Myocyte (in vitro differentiated cells): ENCODE data around the gene CC2D2B. TPM values are rescaled to one million over a fixed set of nuclear protein-coding genes. Genes with fewer than 3 reads are reported as not detected.
"Not testable (repeated sequence)": the region's sequence is repeated elsewhere in the genome, so short reads cannot be mapped to it uniquely, and the experiment has no call there.

Experiments used
- DNase-seq: peaks from one replicate; pipeline ENCODE4 v3.0.0-alpha.2; 2012; ENCODE audit warnings: low read depth
- total RNA-seq: library from RNA; depleted of rRNA; stranded (reverse); fragments of >200 nt; gene quantifications from 2 replicates; pipeline ENCODE4 v1.2.3, GENCODE V29; 2014

The CC2D2B gene
- total RNA-seq, 1 donor from 2014 or later, result 0.35 TPM

DNA sequence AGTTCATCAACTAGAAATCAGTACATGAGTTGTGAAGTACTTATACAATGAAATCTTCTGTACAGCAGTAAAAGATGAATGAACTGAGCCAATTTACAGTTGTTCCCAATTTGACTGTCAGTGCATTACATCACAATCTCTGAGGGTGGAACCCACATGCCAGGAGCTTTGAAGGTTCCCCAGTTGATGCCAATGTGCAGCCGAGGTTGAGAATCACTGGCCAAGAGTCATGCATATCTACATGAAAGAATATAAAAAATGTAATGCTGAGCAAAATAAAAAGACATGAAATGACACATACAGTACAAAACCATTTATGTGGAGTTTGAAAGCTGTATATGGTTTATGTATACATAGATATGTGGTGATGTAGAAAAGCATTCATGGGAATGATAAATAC is 113.6 kb downstream of the CC2D2B start:
- DNase-seq, result no peak

- no peak for DNase-seq
These were observed 115.0 kb downstream of the CC2D2B start for GRCh38 chr10:96022739-96023138.

GRCh38 chr10:96023168-96023567 is 115.4 kb downstream of the CC2D2B start:
- DNase-seq, result no peak

GRCh38 chr10:96025566-96025965 is 117.8 kb downstream of the CC2D2B start:
- peak; percentile 22 for DNase-seq

DNA sequence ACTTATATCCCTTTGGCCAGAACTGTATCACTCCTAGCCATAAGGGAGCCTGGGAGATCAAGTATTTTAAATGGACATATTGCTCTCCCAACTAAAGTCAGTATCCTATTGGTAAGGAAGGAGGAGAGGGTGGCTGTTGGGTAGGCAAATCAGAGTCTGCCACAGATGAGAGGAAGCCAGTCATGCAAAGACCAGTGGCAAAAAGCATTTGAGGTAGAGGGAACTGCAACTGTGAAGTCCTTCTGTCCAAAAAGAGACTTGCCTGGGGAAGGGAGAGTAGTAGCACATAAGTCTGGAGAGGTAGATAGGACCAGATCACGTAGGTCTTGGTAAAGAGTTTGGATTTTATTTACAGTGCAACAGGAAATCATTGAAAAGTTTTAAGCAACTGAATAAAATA is 126.8 kb downstream of the CC2D2B start:
- DNase-seq, result no peak

DNA sequence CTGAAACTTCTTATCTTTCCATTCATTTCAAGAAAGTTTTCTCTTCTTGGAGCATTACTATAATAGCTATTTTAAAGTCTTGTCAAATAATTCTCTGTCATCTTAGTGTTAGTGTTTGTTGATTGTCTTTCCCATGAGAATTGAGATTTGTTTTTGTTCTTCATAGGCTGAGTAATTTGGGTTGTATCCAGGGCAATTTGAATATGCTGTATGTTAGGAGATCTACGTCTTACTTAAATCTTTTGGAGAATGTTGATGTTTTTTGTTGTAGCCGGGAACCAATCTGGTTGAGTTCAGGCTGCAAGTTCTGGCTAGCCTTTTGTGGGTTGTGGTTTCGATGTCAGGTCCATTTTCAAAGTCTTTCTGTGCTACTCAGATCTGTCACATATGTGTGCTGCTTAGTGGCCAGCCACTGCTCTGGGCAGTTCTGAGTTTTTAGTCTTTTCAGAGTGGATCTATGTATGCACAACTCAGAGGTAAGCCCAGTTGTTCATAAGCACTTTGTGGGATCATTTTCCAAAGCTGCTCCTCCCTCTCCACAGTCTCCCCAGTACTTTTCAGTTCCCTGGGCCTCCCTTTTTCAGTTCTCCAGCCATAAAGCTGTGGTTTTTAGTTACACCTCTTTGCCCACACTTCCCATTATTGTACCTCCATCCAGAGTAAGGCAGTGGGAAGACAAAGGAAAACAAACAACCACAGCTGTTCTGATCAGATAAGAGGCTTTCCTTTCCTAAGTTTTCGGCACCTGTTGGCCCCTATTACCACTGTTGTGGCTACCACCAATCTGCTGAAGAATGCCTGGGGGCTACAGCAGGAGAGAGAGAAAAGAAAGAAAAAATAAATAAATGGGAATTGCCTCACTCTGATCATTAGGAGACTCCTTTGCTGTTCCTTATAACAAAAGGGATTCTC is 131.0 kb downstream of the CC2D2B start:
- DNase-seq, result peak; percentile 53

DNA sequence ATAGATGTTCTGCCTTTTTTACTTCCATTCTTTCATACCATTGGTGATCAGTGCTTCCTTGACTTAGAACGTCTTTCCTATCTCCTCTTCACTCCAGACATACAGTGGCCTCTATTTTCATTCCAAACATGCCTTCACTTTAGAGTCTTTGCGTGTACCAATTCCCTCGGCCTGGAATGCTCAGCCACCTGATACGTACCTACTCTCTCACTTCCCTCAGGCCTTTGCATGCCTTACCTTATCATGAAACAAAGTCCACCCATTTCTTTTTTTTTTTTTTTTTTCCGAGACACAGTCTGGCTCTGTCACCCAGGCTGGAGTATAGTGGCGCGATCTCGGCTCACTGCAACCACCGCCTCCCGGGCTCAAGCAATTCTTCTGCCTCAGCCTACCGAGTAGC is 133.4 kb downstream of the CC2D2B start:
- DNase-seq, result no peak

DNA sequence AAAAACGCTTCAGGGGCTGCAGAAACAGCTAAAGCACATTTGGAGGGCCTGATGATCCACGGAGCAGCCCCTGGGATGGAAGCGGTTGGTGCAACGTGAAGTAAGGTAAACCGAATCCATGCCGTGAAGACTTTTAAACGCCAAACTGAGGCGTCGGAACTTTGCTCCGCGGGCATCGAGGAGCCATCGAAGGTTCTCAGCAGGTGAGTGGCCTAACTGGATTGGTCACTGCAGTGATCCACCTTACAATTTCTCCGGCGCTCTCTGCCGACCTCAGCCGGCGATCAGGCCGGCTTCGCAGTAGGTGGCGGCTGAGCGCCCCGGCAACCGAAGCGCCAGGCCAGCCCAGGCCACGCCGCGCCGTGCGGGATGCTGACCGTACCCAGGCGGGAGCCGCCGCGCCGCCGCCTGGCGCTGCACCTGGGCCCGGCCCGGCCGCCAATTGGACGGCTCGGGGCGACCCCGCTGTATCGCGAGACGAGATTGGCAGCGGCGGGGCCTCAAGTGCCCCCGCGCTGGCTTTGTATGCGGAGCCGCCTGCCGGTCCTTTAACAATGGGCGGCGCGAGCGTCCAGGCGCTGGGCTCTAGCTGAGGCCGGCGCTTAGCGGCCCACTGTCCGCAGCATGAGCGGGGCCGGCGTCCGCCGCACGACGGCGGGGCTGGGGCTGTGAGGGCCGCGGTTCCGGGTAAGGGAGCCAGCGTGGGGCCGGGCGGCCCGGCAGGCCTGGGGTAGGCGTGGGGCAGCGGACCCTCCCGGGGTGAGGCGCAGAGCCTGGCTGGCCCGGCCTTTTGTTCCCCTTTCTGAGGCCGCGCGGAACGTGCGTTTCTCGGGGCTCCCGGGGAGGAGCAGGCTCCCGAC is 135.5 kb downstream of the CC2D2B start, which contains the start of gene CCNJ:
CCNJ (plus strand) TSS at position 551 of the 860 bp plus-strand sequence. CDS start 811 bp downstream, outside the sequence.
- DNase-seq, result peak; percentile 92

GRCh38 chr10:96043893-96044715 is 136.3 kb downstream of the CC2D2B start:
- peak; percentile 70 for DNase-seq

- DNase-seq, result no peak
These were observed 137.0 kb downstream of the CC2D2B start for GRCh38 chr10:96044736-96045135.

- DNase-seq, result no peak
These were observed 138.8 kb downstream of the CC2D2B start for GRCh38 chr10:96046546-96046945.

DNA sequence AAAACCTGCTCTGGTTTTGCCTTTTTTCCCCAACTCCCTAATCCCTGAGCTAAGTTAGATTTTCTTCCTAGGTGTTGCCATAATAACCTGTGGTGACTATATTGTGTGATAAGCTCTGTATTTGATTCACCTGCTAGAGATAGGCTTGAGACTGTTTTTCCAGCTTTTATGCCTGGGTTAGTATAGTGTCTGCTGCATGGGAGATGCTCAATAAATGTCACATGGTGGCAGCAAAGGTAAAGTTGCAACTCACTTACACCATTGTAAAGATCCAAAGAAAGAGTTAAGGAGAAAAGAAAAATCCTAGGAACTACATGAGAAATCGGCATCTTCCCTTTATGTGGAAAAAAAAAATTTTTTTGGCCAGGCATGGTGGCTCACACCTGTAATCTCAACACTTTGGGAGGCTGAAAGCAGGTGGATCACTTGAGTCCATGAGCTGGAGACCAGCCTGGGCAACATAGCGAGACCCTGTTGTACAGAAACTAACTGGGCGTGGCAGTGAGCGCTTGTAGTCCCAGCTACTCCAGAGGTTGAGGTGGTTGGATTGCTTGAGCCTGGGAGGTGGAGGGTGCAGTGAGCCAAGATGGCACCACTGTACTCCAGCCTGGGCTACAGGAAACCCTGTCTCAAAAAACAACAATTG is 139.4 kb downstream of the CC2D2B start:
- no peak for DNase-seq

DNA sequence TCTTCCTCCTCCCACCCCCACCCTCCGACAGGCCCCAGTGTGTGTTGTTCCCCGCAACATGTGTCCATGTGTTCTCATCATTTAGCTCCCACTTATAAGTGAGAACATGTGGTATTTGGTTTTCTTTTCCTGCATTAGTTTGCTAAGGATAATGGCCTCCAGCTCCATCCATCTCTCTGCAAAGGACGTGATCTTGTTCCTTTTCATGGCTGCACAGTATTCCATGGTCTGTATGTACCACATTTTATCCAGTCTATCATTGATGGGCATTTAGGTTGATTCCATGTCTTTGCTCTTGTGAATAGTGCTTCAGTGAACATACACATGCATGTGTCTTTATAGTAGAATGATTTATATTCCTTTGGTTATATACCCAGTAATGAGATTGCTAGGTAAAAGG is 140.2 kb downstream of the CC2D2B start:
- not testable (repeated sequence) for DNase-seq

GRCh38 chr10:96049340-96049739 is 141.6 kb downstream of the CC2D2B start:
- no peak for DNase-seq

DNA sequence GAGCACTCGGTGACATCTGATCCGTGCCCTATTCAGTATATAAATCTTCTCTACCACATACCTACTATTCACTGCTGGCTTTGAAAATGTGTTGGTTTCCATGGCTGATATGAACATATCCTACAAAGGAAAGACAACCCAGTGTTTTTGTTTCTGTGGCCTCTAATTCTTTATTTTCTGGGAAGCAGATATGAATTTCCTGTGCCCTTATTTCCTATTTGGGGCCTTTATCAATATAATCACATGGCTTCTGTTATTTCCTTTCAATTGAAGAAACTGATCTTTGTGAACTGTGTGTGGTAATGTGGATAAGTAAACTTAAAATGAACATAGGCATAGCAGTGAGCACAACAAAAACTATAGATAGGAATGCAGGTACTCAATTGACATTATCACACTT is 146.2 kb downstream of the CC2D2B start:
- no peak for DNase-seq

DNA sequence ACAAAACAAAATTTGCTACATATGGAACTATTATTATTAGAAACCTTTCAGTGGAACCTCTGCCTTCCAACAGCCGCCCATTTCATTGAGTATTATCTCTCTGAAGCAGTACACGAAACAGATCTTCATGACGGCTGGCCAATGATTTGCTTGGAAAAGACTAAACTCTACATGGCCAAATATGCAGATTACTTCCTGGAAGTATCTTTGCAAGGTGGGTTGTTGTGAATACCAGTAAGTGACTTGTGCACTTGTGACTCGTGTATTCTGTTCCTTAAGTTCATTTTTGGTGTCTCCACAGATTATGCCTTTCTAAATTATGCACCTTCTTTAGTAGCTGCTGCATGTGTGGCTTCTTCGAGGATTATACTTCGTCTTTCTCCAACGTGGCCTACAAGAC is 149.0 kb downstream of the CC2D2B start:
- no peak for DNase-seq

DNA sequence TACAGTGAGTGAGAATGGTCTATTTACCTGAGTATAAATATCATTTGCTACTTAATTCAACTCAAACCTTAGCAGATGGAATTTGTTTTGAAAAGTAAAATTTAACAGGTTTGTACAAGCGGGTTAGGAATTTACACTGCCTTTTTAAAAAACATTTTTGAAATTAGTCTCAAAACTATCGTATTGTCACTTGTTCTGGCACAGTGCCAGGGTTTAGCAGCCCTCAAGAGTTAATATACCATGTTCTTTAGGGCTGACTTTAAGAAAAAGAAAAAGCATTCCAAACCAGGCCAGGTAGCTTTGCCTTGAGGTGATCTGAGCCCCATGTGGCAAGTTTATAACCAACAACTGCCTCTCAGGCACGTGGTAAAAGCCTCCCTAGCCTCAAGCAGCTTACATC is 153.5 kb downstream of the CC2D2B start:
- no peak for DNase-seq

- DNase-seq, result no peak
These were observed 164.9 kb downstream of the CC2D2B start for GRCh38 chr10:96072674-96073073.

- DNase-seq, result peak; percentile 22
These were observed 165.9 kb downstream of the CC2D2B start for GRCh38 chr10:96073722-96074121.

DNA sequence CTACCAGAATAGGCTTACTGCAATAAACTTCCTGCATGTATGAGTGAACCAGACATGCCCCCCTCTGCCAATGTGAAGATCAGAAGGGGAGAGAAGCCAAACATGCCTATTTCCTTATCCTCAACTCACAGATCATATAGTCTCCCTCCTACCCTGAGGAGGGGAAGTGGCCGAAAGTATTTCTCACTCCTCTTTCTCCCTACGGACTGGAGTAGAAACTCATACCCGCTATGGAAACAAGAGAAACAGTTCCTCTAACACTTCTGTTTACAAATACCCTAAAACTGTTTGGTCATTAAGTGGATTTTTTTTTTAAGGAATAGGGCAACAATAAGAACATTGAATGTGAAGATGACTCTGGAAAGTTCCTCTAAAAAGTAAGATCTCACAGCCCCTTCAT is 167.0 kb downstream of the CC2D2B start:
- DNase-seq, result no peak

DNA sequence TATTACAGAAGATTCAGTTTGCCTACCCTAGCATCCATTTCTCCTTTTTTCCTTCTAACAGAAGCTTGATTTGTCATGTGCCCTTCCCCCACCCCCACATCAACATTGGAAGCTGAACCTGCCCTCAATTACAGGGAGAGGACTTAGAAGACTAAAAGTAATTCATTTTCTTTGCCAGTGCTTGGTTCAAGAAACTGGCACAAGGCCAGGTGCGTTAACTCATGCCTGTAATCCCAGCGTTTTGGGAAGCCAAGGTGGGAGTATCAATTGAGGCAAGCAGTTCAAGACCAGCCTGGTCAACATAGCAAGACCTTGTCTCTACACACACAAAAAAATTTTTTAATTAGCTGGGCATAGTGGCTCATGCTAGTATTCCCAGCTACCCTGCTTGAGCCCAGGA is 168.2 kb downstream of the CC2D2B start:
- DNase-seq, result no peak
